Peyer's patch (tissue), 4 donors: ENCODE measurements around the gene NRXN3.

Source experiments
- CTCF ChIP-seq, 6 experiments: fragments of 450-650 bp in 4 of 6; fragments of 200-600 bp in 2 of 6; sonication (generic) in 1 of 6; IDR thresholded peaks; one replicate each; pipeline ENCODE4 v1.5.1; 2017 to 2019; ENCODE audit warnings: antibody characterized with exemption in 6 of 6, mild to moderate bottlenecking in 3 of 6, moderate library complexity in 1 of 6
- POLR2A ChIP-seq, 2 donors: fragments of 450-650 bp; IDR thresholded peaks; one replicate each; pipeline ENCODE4 v1.5.1; 2017; ENCODE audit warnings: antibody characterized with exemption in 2 of 2, mild to moderate bottlenecking in 2 of 2, moderate library complexity in 2 of 2

- TF ChIP-seq CTCF (IDR thresholded peaks at IDR 0.05): no peak
- TF ChIP-seq POLR2A (IDR thresholded peaks at IDR 0.05): no peak
Measured at GRCh38 chr14:79530555-79530954, 1360.4 kb downstream of the NRXN3 start.
